Activated CD8-positive, alpha-beta memory T cell treated with anti-CD3 and anti-CD28 coated beads, Interleukin-2, amount 50 U/mL, for 1 hour (primary cell): Measurements from ENCODE around the gene GRAP.
A peak's percentile ranks its signal among the peaks of the same experiment; 100 is the strongest.
"Not testable (repeated sequence)": the region's sequence is repeated elsewhere in the genome, so short reads cannot be mapped to it uniquely, and the experiment has no call there.

Experiments used
- DNase-seq: peaks from one replicate; pipeline ENCODE4 v3.0.0-alpha.2; 2020; ENCODE audit errors: extremely low read depth

GRAP gene

GRCh38 chr17:19046782-19047375 lies at the start of gene GRAP:
Gene GRAP (minus strand): TSS chr17:19046957. CDS start chr17:19046926, 31 bp downstream.
- not testable (repeated sequence) for DNase-seq

DNA sequence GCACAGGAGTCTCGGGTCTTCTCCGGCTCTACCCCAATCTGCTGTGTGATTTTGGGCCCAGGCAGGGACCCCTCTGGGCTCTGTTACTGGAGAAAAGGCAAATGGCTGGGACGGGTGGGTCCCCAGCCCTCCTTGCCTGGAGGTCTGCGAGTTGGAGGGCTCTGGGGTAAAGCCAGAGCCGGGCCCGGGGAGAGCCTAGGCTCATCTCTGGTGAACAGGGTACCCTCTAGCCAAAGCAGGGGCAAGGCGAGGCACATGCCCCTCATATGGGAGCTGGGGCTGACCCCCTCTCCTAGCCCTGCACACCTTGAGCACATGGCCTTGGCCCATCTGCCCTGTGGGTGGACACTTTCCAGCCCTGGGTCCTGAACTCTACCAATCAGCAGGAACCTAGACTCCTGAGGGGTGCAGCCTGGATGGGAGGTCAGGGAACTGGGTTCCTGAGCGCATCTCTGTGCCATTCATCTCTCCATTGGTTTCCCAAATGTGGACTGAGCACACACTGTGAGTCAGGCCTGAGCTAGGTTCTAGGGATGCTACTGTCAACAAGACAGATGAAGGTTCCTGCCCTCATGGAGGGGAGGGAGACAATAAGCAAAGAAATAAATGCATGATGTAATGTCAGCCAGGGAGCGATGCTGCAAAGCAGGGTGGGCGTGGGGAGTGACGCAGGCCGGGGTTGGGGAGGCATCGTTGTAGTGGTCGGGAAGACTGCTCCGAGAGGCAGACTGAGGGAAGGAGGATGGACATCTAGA lies 47.1 kb upstream of the GRAP start:
- DNase-seq: not testable (repeated sequence)

DNA sequence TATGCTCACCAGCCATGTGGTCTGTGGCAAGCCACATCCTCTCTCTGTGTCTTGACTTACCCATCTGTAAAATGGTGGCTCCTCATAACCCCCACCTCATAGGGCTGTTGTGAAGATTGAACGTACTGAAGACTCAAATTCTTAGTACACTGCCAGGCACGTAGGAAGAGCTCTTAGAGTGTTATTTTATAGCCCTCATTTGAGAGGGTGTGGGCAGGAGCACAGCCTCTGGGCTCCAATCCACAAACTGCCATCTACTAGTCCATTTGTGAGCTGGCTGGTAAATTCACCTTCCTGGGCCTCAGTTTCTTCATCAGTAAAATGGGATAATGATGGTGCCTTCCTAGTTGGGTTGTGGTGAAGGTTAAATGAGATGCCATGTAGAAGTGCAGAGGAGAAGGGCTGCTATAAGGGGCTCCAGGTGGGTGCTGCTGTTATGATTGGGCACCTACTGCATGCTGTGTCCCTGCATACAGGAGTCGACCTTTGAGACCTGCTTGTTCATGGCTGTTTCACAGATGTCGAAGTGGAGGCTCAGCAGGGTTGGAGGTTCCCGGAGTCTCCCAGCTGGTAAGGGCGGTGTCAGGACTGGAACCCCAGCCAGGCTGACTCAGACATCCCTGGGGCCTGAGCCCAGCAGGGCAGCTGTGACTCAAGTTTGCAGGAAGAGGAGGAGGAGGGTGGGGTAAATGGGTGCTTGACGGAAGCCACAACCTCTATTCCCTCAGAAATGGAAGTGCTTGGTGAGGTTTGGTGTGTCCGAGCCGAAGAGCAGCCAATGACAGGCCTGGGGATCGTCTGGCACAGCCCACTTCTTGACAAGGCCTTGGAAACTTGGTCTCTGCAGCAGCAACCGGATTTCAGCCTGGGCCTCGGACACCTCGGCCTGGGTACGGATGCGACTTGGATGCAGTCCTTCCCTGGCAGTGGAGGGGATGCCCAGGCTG lies 46.3 kb upstream of the GRAP start:
- not testable (repeated sequence) for DNase-seq

DNA sequence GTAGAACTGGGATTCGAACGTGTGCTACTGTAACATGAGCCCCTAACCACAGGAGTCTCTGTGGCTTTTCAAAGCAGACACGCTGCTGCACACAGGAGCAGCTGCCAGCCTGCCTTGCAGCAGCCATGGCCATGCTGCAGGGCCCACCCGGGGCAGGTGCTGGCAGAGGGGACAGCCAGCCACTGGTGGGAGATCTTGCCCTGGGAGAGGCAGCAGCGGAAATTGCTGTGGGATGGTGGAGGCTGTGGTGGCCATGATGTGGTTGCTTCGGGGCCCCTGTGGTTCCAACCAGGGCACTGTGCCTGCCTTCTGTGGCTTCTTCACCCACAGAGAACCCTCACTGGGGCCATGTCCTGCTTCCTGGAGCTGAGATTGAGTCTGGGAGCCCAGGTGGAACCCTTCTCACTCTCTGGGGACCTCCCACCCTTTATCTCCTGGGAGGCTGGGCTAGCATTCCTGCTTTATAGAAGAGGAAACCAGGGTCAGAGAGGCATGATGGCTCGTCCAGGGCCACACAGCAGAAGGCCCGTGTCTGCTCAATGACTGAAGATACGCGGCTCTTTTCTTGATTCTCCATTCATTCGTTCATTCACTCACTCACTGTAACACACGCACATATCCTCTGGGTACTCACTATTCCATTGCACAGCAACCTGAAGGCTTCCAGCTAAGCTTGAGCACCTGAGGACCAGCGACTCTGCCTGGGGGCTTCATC lies 43.5 kb upstream of the GRAP start:
- not testable (repeated sequence) for DNase-seq

- not testable (repeated sequence) for DNase-seq
Observed at GRCh38 chr17:19088804-19089685, 42.3 kb upstream of the GRAP start.

GRCh38 chr17:19077386-19077785 lies 30.6 kb upstream of the GRAP start:
- not testable (repeated sequence) for DNase-seq

DNA sequence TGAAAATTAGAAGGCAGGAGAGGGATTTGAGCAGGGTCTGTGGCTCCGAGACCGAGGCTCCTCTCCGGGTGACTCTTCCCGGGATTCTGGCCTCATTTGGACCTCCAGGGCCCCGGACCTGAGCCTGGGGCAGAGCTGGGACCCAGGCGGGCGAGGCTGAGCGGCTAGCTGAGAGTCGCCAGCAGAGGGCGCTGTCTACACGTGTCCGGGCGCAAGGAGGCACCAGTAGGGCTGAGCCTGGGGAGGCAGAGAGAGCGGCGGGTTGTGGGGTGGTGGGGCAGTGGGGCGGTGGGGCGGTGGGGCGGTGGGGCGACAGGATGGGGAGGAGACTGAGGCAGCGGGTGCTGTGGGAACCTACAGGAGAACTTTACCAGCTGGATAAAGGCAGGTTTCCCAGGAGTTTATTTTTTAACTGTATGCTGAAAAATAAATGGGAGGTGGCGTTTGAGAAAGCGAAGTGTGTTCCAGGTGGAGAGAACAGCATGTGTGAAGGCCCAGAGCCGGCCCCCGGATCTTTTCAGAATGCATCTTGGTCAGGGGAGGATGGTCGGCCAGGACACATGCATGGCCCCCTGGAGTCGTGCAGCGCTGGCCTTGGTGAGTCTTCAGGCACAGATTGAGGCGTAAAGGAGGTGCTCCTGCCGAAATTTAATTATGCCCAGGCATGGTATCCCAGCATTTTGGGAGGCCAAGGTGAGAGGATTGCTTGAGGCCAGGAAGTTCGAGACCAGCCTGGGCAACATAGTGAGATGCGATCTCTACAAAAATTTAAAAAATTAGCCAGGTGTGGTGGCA lies 29.8 kb upstream of the GRAP start:
- not testable (repeated sequence) for DNase-seq

DNA sequence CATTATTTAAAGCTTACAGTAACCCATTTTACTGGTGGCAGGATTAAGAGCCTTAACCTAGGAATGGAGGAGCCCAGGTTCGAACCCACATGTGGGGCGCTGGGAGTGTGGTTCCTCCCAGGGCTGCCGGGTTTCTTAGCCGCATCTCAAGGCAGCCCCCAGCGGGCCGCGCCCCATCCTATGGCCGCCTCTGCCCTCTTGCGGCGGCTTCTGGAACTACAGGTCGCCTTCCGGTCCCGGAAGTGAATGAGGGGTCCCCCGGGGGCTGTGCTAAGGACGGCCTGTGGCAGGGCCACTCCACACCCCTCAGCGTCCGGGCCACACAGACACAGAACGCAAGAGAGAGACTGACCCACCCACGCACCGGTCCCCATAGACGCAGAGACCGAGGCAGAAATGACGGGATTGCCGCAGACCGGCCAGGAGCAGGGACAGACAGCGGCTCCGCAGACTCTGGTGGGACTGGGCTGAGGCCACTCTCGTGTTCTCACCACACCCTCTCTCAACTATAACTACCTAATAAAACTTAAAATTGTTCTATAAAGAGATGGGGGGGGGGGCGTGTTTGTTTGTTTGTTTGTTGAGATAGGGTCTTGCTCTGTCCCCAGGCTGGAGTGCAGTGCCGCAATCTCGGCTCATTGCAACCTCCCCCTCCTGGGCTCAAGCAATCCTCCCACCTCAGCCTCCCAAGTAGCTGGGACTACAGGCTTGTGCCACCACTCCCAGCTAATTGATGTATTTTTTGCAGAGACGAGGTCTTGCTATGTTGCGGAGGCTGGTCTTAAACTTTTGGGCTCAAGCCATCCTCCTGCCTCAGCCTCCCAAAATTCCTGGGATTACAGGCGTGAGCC lies 23.8 kb upstream of the GRAP start:
- DNase-seq: not testable (repeated sequence)

DNA sequence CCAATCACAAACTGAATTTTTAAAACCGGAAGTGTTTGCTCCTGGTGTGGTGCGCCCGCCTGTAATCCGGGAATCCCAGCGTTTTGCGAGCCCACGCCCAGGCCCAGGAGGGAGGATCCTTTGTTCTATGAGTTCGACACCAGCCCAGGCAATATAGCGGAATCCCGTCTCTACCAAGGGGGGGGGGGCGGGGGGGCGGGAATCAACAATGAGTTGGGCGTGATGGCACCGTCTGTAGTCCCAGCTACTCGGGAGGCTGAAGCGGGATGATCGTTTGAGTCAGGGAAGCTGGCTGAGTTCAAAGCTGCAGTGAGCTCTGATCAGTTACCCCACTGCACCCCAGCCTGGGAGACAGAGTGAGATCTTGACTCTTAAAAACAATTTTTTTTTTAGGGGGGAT lies 17.6 kb upstream of the GRAP start:
- DNase-seq: not testable (repeated sequence)

DNA sequence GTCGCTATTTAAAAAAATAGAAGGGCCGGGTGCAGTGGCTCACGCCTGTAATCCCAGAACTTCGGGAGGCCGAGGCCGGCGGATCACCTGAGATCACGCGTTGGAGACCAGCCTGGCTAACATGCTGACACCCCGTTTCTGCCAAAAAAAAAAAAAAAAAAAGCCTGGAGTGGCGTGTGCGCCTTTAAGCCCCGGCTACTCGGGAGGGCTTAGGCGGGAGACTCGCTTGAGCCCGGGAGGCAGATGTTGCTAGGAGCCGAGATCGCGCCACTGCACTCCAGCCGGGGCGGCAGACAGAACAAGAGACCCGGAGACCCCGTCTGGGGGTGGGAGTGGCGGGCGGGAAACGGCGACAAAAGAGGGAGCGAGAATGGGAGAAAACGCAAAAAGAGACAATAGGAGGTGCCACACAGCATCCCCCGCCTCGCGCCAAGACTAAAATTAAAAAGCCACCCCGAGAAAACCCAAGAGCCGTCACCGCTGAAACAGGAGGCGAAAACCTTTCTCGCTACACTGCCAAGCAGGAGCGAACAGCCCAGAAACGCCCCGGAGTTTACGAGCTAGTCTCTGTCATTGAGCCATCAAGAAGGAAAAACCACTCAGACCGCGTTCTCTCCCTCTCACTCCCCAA lies 16.7 kb upstream of the GRAP start:
- DNase-seq: peak; percentile 47

GRCh38 chr17:19062718-19063325 lies 16.1 kb upstream of the GRAP start:
- not testable (repeated sequence) for DNase-seq

- DNase-seq: peak; percentile 60
Observed at GRCh38 chr17:19062009-19062717, 15.4 kb upstream of the GRAP start.

DNA sequence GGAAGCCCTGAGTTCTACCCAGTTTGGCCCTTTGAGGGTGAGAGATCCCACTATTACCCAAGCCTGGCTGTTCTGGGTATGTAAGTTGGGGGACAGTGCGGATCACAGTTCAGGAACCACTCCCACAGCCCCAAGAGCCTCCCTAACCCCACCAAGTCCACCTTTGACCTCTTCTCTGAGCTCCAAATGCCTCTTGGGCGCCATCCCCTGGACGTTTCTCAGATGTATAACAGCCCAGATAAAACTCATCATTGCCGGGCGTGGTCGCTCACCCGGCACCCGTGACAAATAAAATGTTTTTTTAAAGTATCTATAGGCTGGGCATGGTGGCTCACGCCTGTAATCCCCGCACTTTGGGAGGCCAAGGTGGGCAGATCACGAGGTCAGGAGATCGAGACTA lies 8.7 kb upstream of the GRAP start:
- not testable (repeated sequence) for DNase-seq

DNA sequence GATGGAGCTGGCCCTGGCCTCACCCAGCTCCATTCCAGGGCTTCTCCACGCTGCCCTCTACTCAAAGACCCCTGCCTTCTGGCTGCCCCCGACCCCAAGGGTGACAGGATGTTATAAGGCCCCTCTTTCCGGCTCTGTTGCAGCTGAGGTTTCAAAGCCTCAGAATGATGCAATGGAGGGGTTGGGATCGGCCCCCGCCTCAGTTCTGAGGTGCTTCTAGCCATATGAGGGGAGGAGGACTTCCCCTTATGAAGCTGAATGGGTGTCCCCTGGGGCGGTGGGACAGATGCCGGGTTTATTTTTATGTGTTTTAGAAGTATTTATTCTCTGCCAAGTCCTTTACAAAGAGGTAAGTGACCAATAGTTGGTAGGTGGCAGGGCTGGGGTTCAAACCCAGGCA lies 2.1 kb upstream of the GRAP start:
- DNase-seq: not testable (repeated sequence)

- DNase-seq: not testable (repeated sequence)
Observed at GRCh38 chr17:19047510-19047909, 753 bp upstream of the GRAP start.

GRCh38 chr17:19044643-19045042 lies 2.1 kb downstream of the GRAP start:
- DNase-seq: not testable (repeated sequence)

DNA sequence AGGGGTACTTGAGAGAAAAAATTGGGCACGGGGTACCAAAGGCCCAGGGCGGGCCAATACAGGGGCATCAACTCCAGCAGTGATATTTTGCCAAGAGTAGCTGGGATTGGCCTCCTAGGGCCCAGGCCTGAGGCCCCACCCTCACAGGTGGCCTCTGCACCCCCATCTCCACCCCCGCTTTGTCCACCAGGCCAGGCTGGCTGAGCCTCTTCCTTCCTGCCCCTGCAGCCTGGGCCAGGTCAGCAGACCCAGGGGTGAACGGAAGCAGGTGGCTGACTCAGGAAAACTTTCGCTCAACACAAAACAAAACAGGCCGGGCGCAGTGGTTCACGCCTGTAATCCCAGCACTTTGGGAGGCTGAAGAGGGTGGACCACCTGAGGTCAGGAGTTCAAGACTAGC lies 3.7 kb downstream of the GRAP start:
- not testable (repeated sequence) for DNase-seq
